K562 (cell line): Measurements from ENCODE around the gene GAL3ST1. TPM values are rescaled to one million over a fixed set of nuclear protein-coding genes. Genes with fewer than 3 reads are reported as not detected.

ENCODE experiments used
- ATAC-seq: fragments of 200-7000 bp; cut with Tn5 transposase; 3 replicates; pipeline ENCODE4 v1.9.1; 2020; ENCODE audit warnings: moderate library complexity
- BruUV-seq: library from RNA; stranded (reverse); fragments of 400-500 nt; replicated peaks from 2 replicates; lab custom pipeline; 2021; lab: Mats Ljungman, UMichigan
- CTCF ChIA-PET: fragments of 300-600 bp; formaldehyde crosslinking; extraction: SDS; loops from one replicate; lab custom pipeline; 2021; ENCODE audit warnings: low intra/inter-chr PET ratio; lab: Yijun Ruan, JAX
- POLR2A ChIA-PET: fragments of 300-600, 350-650 bp; sonication (Branson Sonifier 250); formaldehyde crosslinking; extraction: SDS; loops from one replicate; lab custom pipeline; 2021; ENCODE audit warnings: antibody characterized with exemption, inconsistent platforms; lab: Yijun Ruan, JAX
- DNase-seq, 4 experiments: peaks; one replicate each; pipeline versions ENCODE4 v3.0.0 to v3.0.0-alpha.2; 2011 to 2018; ENCODE audit warnings: low spot score in 3 of 4, mixed read lengths in 3 of 4; ENCODE audit errors: extremely low read depth in 1 of 4
- FAIRE-seq: peaks from 2 replicates; lab custom pipeline; 2011; peaks lifted over from hg19 to GRCh38; lab: Jason Lieb, UNC
- H2AFZ ChIP-seq: 2 replicates; pipeline ENCODE4 v1.6.0; 2011; ENCODE audit warnings: low read depth, low read length, control low read depth, inconsistent platforms
- H3K27ac ChIP-seq: fragments of 200-600 bp; 3 replicates; pipeline ENCODE4 v1.8.0; 2011; ENCODE audit warnings: low read depth, mild to moderate bottlenecking, control low read depth, inconsistent platforms, low read length, moderate library complexity, mixed read lengths; ENCODE audit errors: extremely low read depth
- H3K27me3 ChIP-seq, 2 experiments: fragments of 300-600 bp in 1 of 2; 2 replicates in 1 of 2; 3 replicates in 1 of 2; pipeline versions ENCODE4 v1.6.0 to v1.8.0; 2011; ENCODE audit warnings: inconsistent platforms in 2 of 2, low read length in 2 of 2, mild to moderate bottlenecking in 1 of 2, mixed read lengths in 1 of 2, moderate library complexity in 1 of 2; ENCODE audit not compliant: control insufficient read depth in 2 of 2, insufficient read depth in 2 of 2
- H3K36me3 ChIP-seq: fragments of 300-600 bp; 3 replicates; pipeline ENCODE4 v1.8.0; 2011; ENCODE audit warnings: mild to moderate bottlenecking, low read length, inconsistent platforms; ENCODE audit not compliant: control insufficient read depth, insufficient read depth
- H3K4me1 ChIP-seq, 2 experiments: fragments of 200-600 bp in 1 of 2; replicated peaks in 1 of 2; 2 replicates in 1 of 2; 3 replicates in 1 of 2; pipeline versions ENCODE4 v1.5.1 to v1.8.0; 2011; ENCODE audit warnings: inconsistent platforms in 2 of 2, low read length in 2 of 2, mild to moderate bottlenecking in 1 of 2, mixed read lengths in 1 of 2, moderate library complexity in 1 of 2; ENCODE audit not compliant: control insufficient read depth in 2 of 2, insufficient read depth in 2 of 2
- H3K4me2 ChIP-seq: 2 replicates; pipeline ENCODE4 v1.6.1; 2011; ENCODE audit warnings: low read length, control low read depth, inconsistent platforms, mixed read lengths; ENCODE audit not compliant: insufficient read depth
- H3K4me3 ChIP-seq: fragments of 200-600 bp; sonication (generic), shearing (Covaris generic); 2 replicates; pipeline ENCODE4 v1.5.1; 2016; ENCODE audit warnings: control low read depth, inconsistent platforms
- H3K79me2 ChIP-seq: fragments of 200-600 bp; 3 replicates; pipeline ENCODE4 v1.8.0; 2011; ENCODE audit warnings: low read length, inconsistent platforms; ENCODE audit not compliant: control insufficient read depth, insufficient read depth
- H3K9ac ChIP-seq, 2 experiments: 2 replicates each; pipeline versions ENCODE4 v1.6.0 to v1.6.1; 2011; ENCODE audit warnings: low read depth in 2 of 2, low read length in 2 of 2, control low read depth in 1 of 2, inconsistent platforms in 1 of 2, mild to moderate bottlenecking in 1 of 2, mixed read lengths in 1 of 2; ENCODE audit not compliant: insufficient read depth in 1 of 2
- H3K9me1 ChIP-seq: one replicate; pipeline ENCODE4 v1.6.0; 2011; ENCODE audit warnings: inconsistent platforms, mild to moderate bottlenecking, low read length, moderate library complexity; ENCODE audit not compliant: control insufficient read depth, insufficient read depth
- H3K9me3 ChIP-seq: replicated peaks from 2 replicates; pipeline ENCODE4 v1.5.1; 2011; ENCODE audit warnings: low read depth, low read length, inconsistent platforms; ENCODE audit not compliant: control insufficient read depth, insufficient read depth
- H4K20me1 ChIP-seq: replicated peaks from 2 replicates; pipeline ENCODE4 v1.6.1; 2011; ENCODE audit warnings: low read length, inconsistent platforms, mixed read lengths; ENCODE audit not compliant: control insufficient read depth, insufficient read depth
- EZH2 ChIP-seq: IDR thresholded peaks from 2 replicates; pipeline ENCODE4 v1.6.1; 2012; ENCODE audit warnings: low read depth, mild to moderate bottlenecking, inconsistent platforms, low read length, borderline replicate concordance
- FOS ChIP-seq: IDR thresholded peaks from 3 replicates; pipeline ENCODE4 v1.6.1; 2011; ENCODE audit not compliant: insufficient read length; ENCODE audit errors: extremely low read depth
- GABPB2 ChIP-seq: fragments of 250-450 bp; sonication (Bioruptor Pico); conservative IDR thresholded peaks from 2 replicates; pipeline ENCODE4 v1.5.1; 2021; ENCODE audit warnings: mild to moderate bottlenecking
- GMEB1 ChIP-seq: fragments of 250-450 bp; sonication (Bioruptor Pico); IDR thresholded peaks from 2 replicates; pipeline ENCODE4 v1.4.0; 2020; ENCODE audit warnings: mild to moderate bottlenecking
- HCFC1 ChIP-seq: IDR thresholded peaks from 2 replicates; pipeline ENCODE4 v1.6.1; 2012; ENCODE audit warnings: low read depth, low read length, improper control_type of control experiment
- HDAC2 ChIP-seq: fragments of 450-650 bp; IDR thresholded peaks from 2 replicates; pipeline ENCODE4 v1.6.1; 2016; ENCODE audit warnings: mild to moderate bottlenecking
- KLF1 ChIP-seq: fragments of 450-650 bp; IDR thresholded peaks from 2 replicates; pipeline ENCODE4 v1.6.1; 2016; ENCODE audit warnings: missing genetic modification characterization, missing compliant biosample characterization
- PCBP1 ChIP-seq: fragments of 200-400 bp; formaldehyde crosslinking; IDR thresholded peaks from 2 replicates; pipeline ENCODE4 v1.6.1; 2018; ENCODE audit warnings: mild to moderate bottlenecking, low read depth, low read length; ENCODE audit not compliant: poor library complexity, severe bottlenecking
- ZBTB43 ChIP-seq: sonication (generic); formaldehyde crosslinking; IDR thresholded peaks from 2 replicates; pipeline ENCODE4 v1.8.0; 2023; ENCODE audit warnings: mild to moderate bottlenecking, missing genetic modification reagents
- ZNF212 ChIP-seq: fragments of 450-650 bp; formaldehyde crosslinking; IDR thresholded peaks from 2 replicates; pipeline ENCODE4 v1.4.0; 2020; ENCODE audit warnings: mild to moderate bottlenecking
- WGBS: fragments of 100-300 bp; shearing (Covaris generic); methylation state at CpG from one replicate; pipeline ENCODE4 v1.1.6; 2016; ENCODE audit warnings: low coverage, mixed read lengths; ENCODE audit not compliant: insufficient coverage; ENCODE audit errors: missing lambda C conversion rate; 5-methylcytosine and 5-hydroxymethylcytosine counted together
- in situ Hi-C: fragments of 300-500 bp; cut with MboI; formaldehyde crosslinking; loops from 4 replicates; pipeline ENCODE4 v1.15.0; 2018; ENCODE audit warnings: inconsistent platforms, mixed read lengths
- intact Hi-C: fragments of 100-400 bp; cut with micrococcal nuclease; formaldehyde crosslinking; loops from 2 replicates; pipeline ENCODE4 v1.14.2; 2022
- polyA plus RNA-seq, 8 experiments: library from polyadenylated mRNA; depleted of rRNA in 4 of 8; stranded (reverse) in 5 of 8; unstranded in 3 of 8; fragments of >200 nt; fragmentation: Nextera tagmentation in 2 of 8; fragmentation: Illumina TruSeq in 1 of 8; extraction: Ambion mirVana in 2 of 8; extraction: Trizol in 1 of 8; gene quantifications; 2 replicates each; pipeline versions ENCODE4 v1.2.1 to v1.2.3, GENCODE V29; 2011 to 2014; ENCODE audit warnings: inconsistent platforms in 1 of 8, missing spikeins in 1 of 8
- total RNA-seq, 7 experiments: library from RNA; depleted of rRNA in 6 of 7; stranded (reverse); fragments of >200 nt in 6 of 7; fragmentation: Illumina TruSeq in 2 of 7; extraction: Trizol in 2 of 7; gene quantifications; 2 replicates each; pipeline versions ENCODE4 v1.2.1 to v1.2.3, GENCODE V29; 2011 to 2021; ENCODE audit warnings: low replicate concordance in 1 of 7
- TF ChIP-seq, protein P1 (sequence below): fragments of 450-650 bp; IDR thresholded peaks from 2 replicates; pipeline ENCODE4 v1.7.0; 2016; ENCODE audit warnings: borderline replicate concordance

The GAL3ST1 gene
- total and polyA plus RNA-seq, 9 of the 15 experiments (the other 6 are each of a cell fraction or from before 2014, with no cell fraction given) = 0.03 to 1.9 (median 0.33) TPM; not detected in 1

GRCh38 chr22:30546616-30547015 lies 27.8 kb downstream of the GAL3ST1 start, which contains the start of gene SEC14L6:
SEC14L6 (minus strand) TSS chr22:30546741; CDS start chr22:30546682, 59 bp downstream.
- ATAC-seq = no peak

More at GRCh38 chr22:30546616-30547015, 27.8 kb downstream of the GAL3ST1 start, which contains the start of gene SEC14L6:
- Histone ChIP-seq H3K27ac (no peak within 1 kb of the TSS), H3K79me2 (no peaks in the 10 kb centered on the region), H3K36me3 (no peaks in the 10 kb centered on the region), H4K20me1 (no peaks in the 10 kb centered on the region), H3K4me3 (no peak within 1 kb of the TSS), H2AFZ (peak within 1 kb of the TSS; percentile 45), H3K4me1 (peaks cover 6 to 15% of the 10 kb centered on the region in 2 experiments; a peak in 4 of 5 replicates), H3K27me3 (no peaks in the 10 kb centered on the region), H3K9me1 (no peaks in the 10 kb centered on the region), H3K9ac (no peak within 1 kb of the TSS; a peak in 1 of 4 replicates), H3K9me3 (no peaks in the 10 kb centered on the region), H3K4me2 (no peak within 1 kb of the TSS)
- intact Hi-C loops (no loop called here), in situ Hi-C loops (no loop called here)
- WGBS = 91% methylated on average over 5 of the region's 7 CpGs
- ChIA-PET CTCF (no interaction called here), POLR2A (no interaction called here)
- TF ChIP-seq FOS (no peak), GABPB2 (CRISPR knock-in tag) (no peak), PCBP1 (no peak), KLF1 (tag) (no peak), ZNF212 (CRISPR knock-in tag) (no peak), GMEB1 (CRISPR knock-in tag) (no peak), ZBTB43 (no peak), HDAC2 (no peak), HCFC1 (no peak), EZH2 (no peak)
- TF ChIP-seq, protein P1, sequence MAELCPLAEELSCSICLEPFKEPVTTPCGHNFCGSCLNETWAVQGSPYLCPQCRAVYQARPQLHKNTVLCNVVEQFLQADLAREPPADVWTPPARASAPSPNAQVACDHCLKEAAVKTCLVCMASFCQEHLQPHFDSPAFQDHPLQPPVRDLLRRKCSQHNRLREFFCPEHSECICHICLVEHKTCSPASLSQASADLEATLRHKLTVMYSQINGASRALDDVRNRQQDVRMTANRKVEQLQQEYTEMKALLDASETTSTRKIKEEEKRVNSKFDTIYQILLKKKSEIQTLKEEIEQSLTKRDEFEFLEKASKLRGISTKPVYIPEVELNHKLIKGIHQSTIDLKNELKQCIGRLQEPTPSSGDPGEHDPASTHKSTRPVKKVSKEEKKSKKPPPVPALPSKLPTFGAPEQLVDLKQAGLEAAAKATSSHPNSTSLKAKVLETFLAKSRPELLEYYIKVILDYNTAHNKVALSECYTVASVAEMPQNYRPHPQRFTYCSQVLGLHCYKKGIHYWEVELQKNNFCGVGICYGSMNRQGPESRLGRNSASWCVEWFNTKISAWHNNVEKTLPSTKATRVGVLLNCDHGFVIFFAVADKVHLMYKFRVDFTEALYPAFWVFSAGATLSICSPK = no peak
- no TSS peak for BruUV-seq
- DNase-seq = no peak
- FAIRE-seq = no peak
